ENCODE data around the gene DBN1.

Gene DBN1

GRCh38 chr5:177445052-177445916 is 28.1 kb downstream of the DBN1 start:
- in situ Hi-C loops (cut with HindIII; ENCODE audit: low sequenced_read_pairs), result no loop called here

- in situ Hi-C loops (cut with HindIII; ENCODE audit: low sequenced_read_pairs), result no loop called here
Observed at GRCh38 chr5:177444106-177445051, 29.1 kb downstream of the DBN1 start.

GRCh38 chr5:177443144-177443983 is 30.1 kb downstream of the DBN1 start:
- in situ Hi-C loops (cut with HindIII; ENCODE audit: low sequenced_read_pairs), result no loop called here

- in situ Hi-C loops (cut with HindIII; ENCODE audit: low sequenced_read_pairs), result no loop called here
Observed at GRCh38 chr5:177442066-177442826, 31.2 kb downstream of the DBN1 start.

GRCh38 chr5:177440990-177441780 is 32.2 kb downstream of the DBN1 start:
- in situ Hi-C loops (cut with HindIII; ENCODE audit: low sequenced_read_pairs), result no loop called here

DNA sequence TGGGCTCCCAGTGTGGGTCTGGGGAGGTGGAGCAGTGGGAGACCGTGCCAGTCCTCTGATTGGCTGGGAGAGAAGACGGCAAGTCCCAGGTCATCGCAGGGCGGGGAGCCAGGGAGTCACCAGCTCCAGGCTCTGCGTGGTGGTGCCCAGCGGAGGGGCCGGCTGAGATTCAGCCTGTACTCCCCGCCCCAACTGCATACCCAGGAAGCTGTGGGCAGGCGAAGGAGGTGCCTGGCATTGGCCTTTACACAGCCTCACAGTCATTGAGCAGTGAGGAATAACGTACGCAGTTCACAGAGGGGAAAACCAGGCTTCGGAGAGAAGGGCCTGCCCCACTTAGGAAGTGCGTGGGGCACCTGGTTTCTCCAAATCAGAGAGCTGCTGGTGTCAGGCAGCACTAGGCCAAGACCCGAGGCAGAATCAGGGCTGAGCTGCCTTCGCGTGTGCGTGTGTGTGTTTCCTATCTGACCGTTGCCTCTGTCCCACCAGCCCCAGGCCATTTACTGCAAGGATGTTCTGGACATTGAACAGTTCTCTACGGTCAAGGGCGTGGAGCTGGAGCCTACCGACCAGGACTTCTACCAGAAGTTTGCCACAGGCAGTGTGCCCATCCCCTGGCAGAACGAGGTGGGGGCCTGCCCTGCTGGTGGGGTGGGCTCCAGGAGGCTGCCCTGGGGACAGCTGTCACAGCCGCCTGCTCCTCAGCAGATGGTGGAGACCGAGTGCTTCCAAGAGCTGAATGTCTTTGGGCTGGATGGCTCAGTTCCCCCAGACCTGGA is 33.0 kb downstream of the DBN1 start:
- in situ Hi-C loops (cut with HindIII; ENCODE audit: low sequenced_read_pairs), result no loop called here

- in situ Hi-C loops (cut with HindIII; ENCODE audit: low sequenced_read_pairs), result no loop called here
Observed at GRCh38 chr5:177439518-177440053, 33.8 kb downstream of the DBN1 start.

GRCh38 chr5:177438468-177438867 is 35.0 kb downstream of the DBN1 start:
- in situ Hi-C loops (cut with HindIII; ENCODE audit: low sequenced_read_pairs), result no loop called here

GRCh38 chr5:177437623-177438022 is 35.8 kb downstream of the DBN1 start:
- in situ Hi-C loops (cut with HindIII; ENCODE audit: low sequenced_read_pairs), result no loop called here

- in situ Hi-C loops (cut with HindIII; ENCODE audit: low sequenced_read_pairs), result no loop called here
Observed at GRCh38 chr5:177435847-177436536, 37.4 kb downstream of the DBN1 start.

- in situ Hi-C loops (cut with HindIII; ENCODE audit: low sequenced_read_pairs), result no loop called here
Observed at GRCh38 chr5:177434942-177435738, 38.3 kb downstream of the DBN1 start.

DNA sequence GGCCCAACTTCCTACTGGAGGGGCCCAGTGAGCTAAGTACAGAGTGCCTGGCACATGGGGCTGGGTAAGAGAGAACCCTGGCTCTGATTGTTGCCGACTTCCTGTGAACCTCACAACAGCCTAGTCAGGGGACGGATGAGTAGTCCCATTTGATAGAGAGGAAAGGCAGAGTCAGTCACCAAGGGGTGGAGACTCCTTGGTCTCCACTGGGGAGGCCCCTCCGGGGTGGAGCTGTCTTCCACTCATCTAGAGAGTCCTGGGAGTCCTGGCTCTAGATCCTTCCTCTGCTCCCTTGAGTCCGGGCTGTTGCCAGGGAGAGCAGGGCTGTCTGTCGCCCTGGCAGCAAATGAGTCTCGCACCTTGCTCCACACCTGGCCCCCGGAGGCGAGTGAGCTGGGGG is 39.0 kb downstream of the DBN1 start:
- in situ Hi-C loops (cut with HindIII; ENCODE audit: low sequenced_read_pairs), result no loop called here

DNA sequence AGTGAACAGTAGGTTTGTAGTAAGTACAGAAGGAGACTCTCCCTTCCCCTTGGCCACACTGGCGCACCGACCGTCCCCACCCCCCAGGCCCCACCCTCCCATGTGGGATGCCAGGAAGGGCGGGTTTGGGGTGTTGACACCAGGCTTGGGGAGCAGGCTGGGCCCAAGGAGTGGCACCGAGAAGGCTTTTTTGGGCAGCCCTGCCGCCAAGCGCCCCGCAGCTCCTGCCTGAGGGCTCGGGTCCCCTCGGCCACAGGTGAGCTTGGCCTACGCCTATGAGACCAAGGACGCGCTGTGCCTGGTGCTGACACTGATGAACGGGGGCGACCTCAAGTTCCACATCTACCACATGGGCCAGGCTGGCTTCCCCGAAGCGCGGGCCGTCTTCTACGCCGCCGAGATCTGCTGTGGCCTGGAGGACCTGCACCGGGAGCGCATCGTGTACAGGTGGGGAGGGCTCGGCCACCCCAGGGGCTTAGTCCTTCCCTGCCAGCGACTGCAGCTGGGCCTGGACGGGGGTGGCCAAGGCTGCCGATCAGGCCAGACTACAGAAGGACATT is 39.7 kb downstream of the DBN1 start:
- in situ Hi-C loops (cut with HindIII; ENCODE audit: low sequenced_read_pairs), result no loop called here

- in situ Hi-C loops (cut with HindIII; ENCODE audit: low sequenced_read_pairs), result no loop called here
Observed at GRCh38 chr5:177432839-177433657, 40.4 kb downstream of the DBN1 start.

- in situ Hi-C loops (cut with HindIII; ENCODE audit: low sequenced_read_pairs), result no loop called here
Observed at GRCh38 chr5:177432143-177432838, 41.1 kb downstream of the DBN1 start.

Measured in DLD1 (cell line).